Vagina (tissue), 2 donors: Measurements from ENCODE around the gene SFMBT2. TPM values are rescaled to one million over a fixed set of nuclear protein-coding genes. Genes with fewer than 3 reads are reported as not detected.
"Not testable (repeated sequence)": the region's sequence is repeated elsewhere in the genome, so short reads cannot be mapped to it uniquely, and the experiment has no call there.

ENCODE experiments used
- DNase-seq, 2 donors: peaks; one replicate each; pipeline ENCODE4 v3.0.0-alpha.2; 2017; ENCODE audit errors: extremely low spot score in 2 of 2
- H3K27ac ChIP-seq: fragments of 200-600 bp; sonication (generic); one replicate; pipeline ENCODE4 v1.5.1; 2019
- H3K27me3 ChIP-seq: fragments of 200-600 bp; sonication (generic); one replicate; pipeline ENCODE4 v1.5.1; 2019
- H3K36me3 ChIP-seq, 2 donors: fragments of 200-600 bp; sonication (generic); one replicate each; pipeline ENCODE4 v1.5.1; 2017 to 2019
- H3K4me1 ChIP-seq: fragments of 200-600 bp; sonication (generic); one replicate; pipeline ENCODE4 v1.5.1; 2019
- H3K4me3 ChIP-seq, 2 donors: fragments of 200-600 bp; sonication (generic); 1 replicate in 1 of 2; 2 replicates in 1 of 2; pipeline ENCODE4 v1.5.1; 2016 to 2019
- H3K9me3 ChIP-seq: fragments of 200-600 bp; sonication (generic); one replicate; pipeline ENCODE4 v1.5.1; 2019
- CTCF ChIP-seq, 3 experiments: fragments of 450-650 bp in 2 of 3; fragments of 200-600 bp in 1 of 3; sonication (generic) in 1 of 3; IDR thresholded peaks; one replicate each; pipeline ENCODE4 v1.5.1; 2017 to 2019; ENCODE audit warnings: antibody characterized with exemption in 3 of 3, mild to moderate bottlenecking in 2 of 3, moderate library complexity in 2 of 3
- POLR2A ChIP-seq, 2 donors: fragments of 450-650 bp; IDR thresholded peaks; one replicate each; pipeline ENCODE4 v1.6.1; 2017; ENCODE audit warnings: antibody characterized with exemption in 2 of 2, mild to moderate bottlenecking in 2 of 2, moderate library complexity in 2 of 2
- POLR2AphosphoS5 ChIP-seq, 2 donors: sonication (generic); formaldehyde crosslinking; IDR thresholded peaks; one replicate each; pipeline ENCODE4 v1.9.0; 2017; ENCODE audit warnings: antibody characterized with exemption in 2 of 2, mild to moderate bottlenecking in 2 of 2, low read depth in 1 of 2; ENCODE audit not compliant: insufficient read depth in 1 of 2
- intact Hi-C: fragments of 100-400 bp; cut with DNase I; formaldehyde crosslinking; loops from one replicate; pipeline ENCODE4 v1.15.1; 2023
- total RNA-seq: library from RNA; depleted of rRNA; stranded (reverse); fragments of >200 nt; gene quantifications from one replicate; pipeline ENCODE4 v1.2.3, GENCODE V29; 2016

SFMBT2 gene
- total RNA-seq, 1 donor from 2014 or later: 12.5 TPM

GRCh38 chr10:7389346-7389745 lies 21.5 kb downstream of the SFMBT2 start:
- H3K36me3 ChIP-seq: no peaks in the 10 kb centered on the region
- H3K4me3 ChIP-seq: no peak overlapping the region
- no peak overlapping the region for H3K27ac ChIP-seq
- H3K4me1 ChIP-seq: peaks cover 5% of the 10 kb centered on the region
- TF ChIP-seq CTCF (IDR thresholded peaks at IDR 0.05): no peak
- TF ChIP-seq POLR2A (IDR thresholded peaks at IDR 0.05): no peak
- no peak for TF ChIP-seq POLR2AphosphoS5 (IDR thresholded peaks at IDR 0.05; ENCODE audit: insufficient read depth in 1 of 2, low read depth in 1 of 2)
- no peaks in the 10 kb centered on the region for H3K9me3 ChIP-seq
- no peaks in the 10 kb centered on the region for H3K27me3 ChIP-seq
- DNase-seq: no peak
- intact Hi-C loops: no loop called here

GRCh38 chr10:7388602-7389001 lies 22.2 kb downstream of the SFMBT2 start:
- no peak overlapping the region for H3K4me3 ChIP-seq
- H3K9me3 ChIP-seq: no peaks in the 10 kb centered on the region
- peaks cover 5% of the 10 kb centered on the region for H3K4me1 ChIP-seq
- TF ChIP-seq POLR2AphosphoS5 (IDR thresholded peaks at IDR 0.05; ENCODE audit: insufficient read depth in 1 of 2, low read depth in 1 of 2) (no peak), CTCF (IDR thresholded peaks at IDR 0.05) (no peak), POLR2A (IDR thresholded peaks at IDR 0.05) (no peak)
- no peak overlapping the region for H3K27ac ChIP-seq
- intact Hi-C loops: no loop called here
- no peak for DNase-seq
- H3K27me3 ChIP-seq: no peaks in the 10 kb centered on the region
- no peaks in the 10 kb centered on the region for H3K36me3 ChIP-seq

- H3K36me3 ChIP-seq, H3K27me3 ChIP-seq, intact Hi-C loops: not testable (repeated sequence)
These were observed 22.7 kb downstream of the SFMBT2 start for GRCh38 chr10:7388149-7388548.

GRCh38 chr10:7385114-7385513 lies 25.7 kb downstream of the SFMBT2 start:
- H3K4me3 ChIP-seq: no peak overlapping the region
- H3K4me1 ChIP-seq: peaks cover 5% of the 10 kb centered on the region
- TF ChIP-seq CTCF (IDR thresholded peaks at IDR 0.05): no peak
- TF ChIP-seq POLR2A (IDR thresholded peaks at IDR 0.05): no peak
- TF ChIP-seq POLR2AphosphoS5 (IDR thresholded peaks at IDR 0.05; ENCODE audit: insufficient read depth in 1 of 2, low read depth in 1 of 2): no peak
- no peaks in the 10 kb centered on the region for H3K36me3 ChIP-seq
- no peak for DNase-seq
- intact Hi-C loops: no loop called here
- H3K9me3 ChIP-seq: no peaks in the 10 kb centered on the region
- no peak overlapping the region for H3K27ac ChIP-seq
- no peaks in the 10 kb centered on the region for H3K27me3 ChIP-seq

More at GRCh38 chr10:7388149-7388548, 22.7 kb downstream of the SFMBT2 start:
- H3K4me1 ChIP-seq, H3K9me3 ChIP-seq, H3K4me3 ChIP-seq, H3K27ac ChIP-seq, DNase-seq: not testable (repeated sequence)

GRCh38 chr10:7383442-7383841 lies 27.4 kb downstream of the SFMBT2 start:
- intact Hi-C loops: no loop called here
- H3K27ac ChIP-seq: no peak overlapping the region
- H3K4me1 ChIP-seq: peaks cover 5% of the 10 kb centered on the region
- no peaks in the 10 kb centered on the region for H3K27me3 ChIP-seq
- TF ChIP-seq CTCF (IDR thresholded peaks at IDR 0.05) (no peak), POLR2A (IDR thresholded peaks at IDR 0.05) (no peak)
- no peak overlapping the region for H3K4me3 ChIP-seq
- no peaks in the 10 kb centered on the region for H3K36me3 ChIP-seq
- no peaks in the 10 kb centered on the region for H3K9me3 ChIP-seq
- no peak for DNase-seq
